Naive thymus-derived CD4-positive, alpha-beta T cell (primary cell): ENCODE measurements around the gene EGFR. TPM values are rescaled to one million over a fixed set of nuclear protein-coding genes. Genes with fewer than 3 reads are reported as not detected.

ENCODE experiments used
- ATAC-seq: fragments of 150-1000 bp; cut with Tn5 transposase; 2 replicates; pipeline ENCODE4 v1.10.0; 2021; ENCODE audit warnings: mild to moderate bottlenecking, moderate library complexity
- CTCF ChIA-PET: fragments of 350-600 bp; sonication (Branson Sonifier 250); formaldehyde crosslinking; loops from one replicate; lab custom pipeline; 2021; ENCODE audit warnings: antibody characterized with exemption; lab: Charles Lee
- POLR2A ChIA-PET: fragments of 350-600 bp; sonication (Branson Sonifier 250); formaldehyde crosslinking; loops from one replicate; lab custom pipeline; 2021; ENCODE audit warnings: antibody characterized with exemption, inconsistent platforms; lab: Charles Lee
- DNase-seq, 9 donors: peaks; one replicate each; pipeline versions ENCODE4 v3.0.0 to v3.0.0-alpha.2; 2020 to 2022; ENCODE audit warnings: mixed read lengths in 1 of 9
- H3K27ac ChIP-seq: one replicate; pipeline ENCODE4 v1.7.0; 2013; ENCODE audit warnings: mild to moderate bottlenecking, low read depth, low read length, moderate library complexity
- H3K27me3 ChIP-seq, 2 donors: one replicate each; pipeline ENCODE4 v1.7.0; 2013; ENCODE audit warnings: low read length in 2 of 2, mild to moderate bottlenecking in 2 of 2, moderate library complexity in 2 of 2; ENCODE audit not compliant: control insufficient read depth in 2 of 2, insufficient read depth in 2 of 2
- H3K36me3 ChIP-seq, 3 experiments: 1 replicate in 2 of 3; 2 replicates in 1 of 3; pipeline ENCODE4 v1.7.0; 2013; ENCODE audit warnings: low read length in 3 of 3, mild to moderate bottlenecking in 3 of 3, moderate library complexity in 1 of 3; ENCODE audit not compliant: insufficient read depth in 3 of 3, control insufficient read depth in 2 of 3
- H3K4me1 ChIP-seq, 2 donors: one replicate each; pipeline ENCODE4 v1.7.0; 2013; ENCODE audit warnings: low read length in 2 of 2, mild to moderate bottlenecking in 2 of 2, moderate library complexity in 1 of 2; ENCODE audit not compliant: control insufficient read depth in 2 of 2, insufficient read depth in 2 of 2
- H3K4me3 ChIP-seq: 2 replicates; pipeline ENCODE4 v1.7.0; 2013; ENCODE audit warnings: mild to moderate bottlenecking, low read length
- H3K9me3 ChIP-seq, 3 experiments: 1 replicate in 2 of 3; 2 replicates in 1 of 3; pipeline ENCODE4 v1.7.0; 2013; ENCODE audit warnings: low read length in 3 of 3; ENCODE audit not compliant: control insufficient read depth in 2 of 3
- H3K27ac Mint-ChIP-seq, 9 donors: one replicate each; pipeline ENCODE4 v1.8.0; 2020 to 2022; ENCODE audit warnings: mixed read lengths in 9 of 9, mild to moderate bottlenecking in 8 of 9, moderate library complexity in 5 of 9, inconsistent platforms in 2 of 9
- H3K27me3 Mint-ChIP-seq, 5 donors: one replicate each; pipeline ENCODE4 v1.8.0; 2021 to 2022; ENCODE audit warnings: mixed read lengths in 5 of 5, mild to moderate bottlenecking in 1 of 5
- H3K36me3 Mint-ChIP-seq, 5 donors: one replicate each; pipeline ENCODE4 v1.8.0; 2020 to 2022; ENCODE audit warnings: mixed read lengths in 5 of 5, mild to moderate bottlenecking in 3 of 5, inconsistent platforms in 1 of 5
- H3K4me1 Mint-ChIP-seq, 7 donors: one replicate each; pipeline ENCODE4 v1.8.0; 2020 to 2022; ENCODE audit warnings: mixed read lengths in 7 of 7, mild to moderate bottlenecking in 3 of 7, inconsistent platforms in 1 of 7
- H3K4me3 Mint-ChIP-seq, 10 donors: one replicate each; pipeline ENCODE4 v1.8.0; 2020 to 2022; ENCODE audit warnings: mild to moderate bottlenecking in 10 of 10, mixed read lengths in 10 of 10, moderate library complexity in 6 of 10, inconsistent platforms in 2 of 10
- H3K9me3 Mint-ChIP-seq, 11 donors: one replicate each; pipeline ENCODE4 v1.8.0; 2020 to 2022; ENCODE audit warnings: mixed read lengths in 11 of 11, mild to moderate bottlenecking in 4 of 11, inconsistent platforms in 1 of 11, moderate library complexity in 1 of 11
- intact Hi-C, 2 donors: fragments of 100-400 bp; cut with micrococcal nuclease; formaldehyde crosslinking; loops; one replicate each; pipeline ENCODE4 v1.15.1; 2023
- polyA plus RNA-seq, 2 donors: library from polyadenylated mRNA; unstranded; fragments of 300-500 nt; fragmentation: Illumina TruSeq; gene quantifications; one replicate each; pipeline ENCODE4 v1.2.3, GENCODE V29; 2021
- total RNA-seq, 6 experiments: library from RNA in 5 of 6; stranded (reverse) in 5 of 6; gene quantifications; 1 replicate in 5 of 6; 2 replicates in 1 of 6; pipeline ENCODE4 v1.2.3 and lab custom pipeline; 2021 to 2026

Gene EGFR
- total and polyA plus RNA-seq, 7 experiments from 2014 or later = 0.16 TPM; not detected in 6

DNA sequence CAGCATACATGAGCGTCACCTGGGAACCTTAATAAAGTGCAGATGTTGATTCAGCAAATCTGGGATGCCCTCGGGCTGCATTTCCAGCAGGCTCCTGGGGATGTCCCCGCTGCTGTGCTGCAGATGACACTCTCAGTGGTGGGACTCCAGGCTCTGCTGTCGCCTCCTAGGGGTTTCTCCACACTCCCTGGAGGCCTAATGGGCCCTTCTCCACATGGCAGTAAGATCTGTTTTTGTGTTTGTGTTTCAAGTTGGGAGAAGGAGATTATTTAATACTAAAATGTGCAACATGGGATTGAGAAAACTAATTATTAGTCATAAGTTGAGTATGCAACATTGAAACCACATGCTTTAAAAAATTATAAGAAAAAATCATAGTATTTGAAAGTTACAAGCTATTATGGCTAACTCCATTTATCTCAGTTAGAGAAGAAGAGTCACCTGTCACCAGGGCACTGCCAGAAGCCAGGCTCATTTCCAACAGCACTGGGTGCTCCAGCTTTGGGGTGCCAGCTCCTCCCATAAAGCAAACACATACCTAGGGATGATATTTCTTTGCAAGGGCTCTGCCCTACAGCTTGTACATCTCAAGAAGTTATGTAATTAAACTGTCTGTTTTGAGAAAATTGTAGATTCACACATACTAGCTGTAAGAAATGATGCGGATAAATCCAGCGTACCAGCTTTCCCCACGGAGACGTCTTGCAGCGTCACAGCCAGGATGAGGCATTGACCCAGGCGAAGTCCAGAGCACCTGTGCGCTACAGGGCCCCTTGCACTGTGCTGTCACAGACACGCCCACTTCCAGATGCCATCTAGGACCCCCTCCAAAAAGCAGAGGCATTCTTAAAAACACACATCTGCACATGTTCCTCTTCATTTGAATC lies 106.4 kb downstream of the EGFR start:
- POLR2A ChIA-PET = no interaction called here
- no peaks in the 10 kb centered on the region for H3K4me1 ChIP-seq
- intact Hi-C loops = no loop called here
- H3K4me3 Mint-ChIP-seq = no peak overlapping the region
- H3K4me1 Mint-ChIP-seq = no peaks in the 10 kb centered on the region
- no peak overlapping the region for H3K27ac ChIP-seq
- CTCF ChIA-PET = no interaction called here
- H3K36me3 ChIP-seq = no peaks in the 10 kb centered on the region
- no peak for ATAC-seq
- peaks cover 0 to 2% (median 0%) of the 10 kb centered on the region in 11 donors for H3K9me3 Mint-ChIP-seq
- no peaks in the 10 kb centered on the region for H3K27me3 ChIP-seq
- DNase-seq = no peak
- H3K4me3 ChIP-seq = no peak overlapping the region
- peaks cover 11 to 23% (median 19%) of the 10 kb centered on the region in 5 donors for H3K27me3 Mint-ChIP-seq
- H3K9me3 ChIP-seq = no peaks in the 10 kb centered on the region
- H3K27ac Mint-ChIP-seq = no peak overlapping the region
- H3K36me3 Mint-ChIP-seq = no peaks in the 10 kb centered on the region

DNA sequence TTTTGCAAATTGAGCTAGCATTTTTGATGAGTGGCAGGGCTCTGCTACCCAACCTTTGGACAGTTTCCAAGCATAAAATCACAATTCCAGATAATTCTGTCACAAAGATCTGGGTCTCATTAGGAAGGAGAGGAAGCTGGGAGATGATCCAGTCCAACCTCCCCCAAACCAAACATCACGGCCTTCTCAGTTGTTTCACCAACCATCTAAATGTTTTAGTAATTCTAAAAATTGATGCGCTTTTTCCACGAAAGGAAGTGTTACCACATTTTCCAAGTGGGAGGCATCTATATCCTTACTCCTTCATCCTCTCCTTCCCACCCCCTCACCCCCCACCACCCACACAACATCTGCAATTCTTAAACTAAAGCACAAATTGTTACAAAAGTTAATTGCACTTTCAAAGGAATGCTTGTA lies 108.3 kb downstream of the EGFR start:
- Mint-ChIP-seq H3K27me3 (peaks cover 9 to 25% (median 19%) of the 10 kb centered on the region in 5 donors), H3K4me3 (no peak overlapping the region), H3K27ac (no peak overlapping the region), H3K4me1 (no peaks in the 10 kb centered on the region), H3K9me3 (peaks cover 0 to 2% (median 0%) of the 10 kb centered on the region in 11 donors), H3K36me3 (no peaks in the 10 kb centered on the region)
- Histone ChIP-seq H3K4me1 (no peaks in the 10 kb centered on the region), H3K4me3 (no peak overlapping the region), H3K36me3 (no peaks in the 10 kb centered on the region), H3K9me3 (no peaks in the 10 kb centered on the region), H3K27ac (no peak overlapping the region), H3K27me3 (no peaks in the 10 kb centered on the region)
- DNase-seq (no peak), ATAC-seq (no peak)
- ChIA-PET CTCF (no interaction called here), POLR2A (interaction anchor here (0.7 kb wide), 1 partner anchor 45 kb away, joined by 4 read pairs; no protein-coding TSS in a partner anchor)
- intact Hi-C loops = no loop called here

GRCh38 chr7:55127622-55128081 lies 108.8 kb downstream of the EGFR start:
- intact Hi-C loops = no loop called here
- Histone ChIP-seq H3K4me1 (no peaks in the 10 kb centered on the region), H3K9me3 (no peaks in the 10 kb centered on the region), H3K27ac (no peak overlapping the region), H3K27me3 (no peaks in the 10 kb centered on the region), H3K36me3 (no peaks in the 10 kb centered on the region), H3K4me3 (no peak overlapping the region)
- no peak overlapping the region for H3K4me3 Mint-ChIP-seq
- ChIA-PET CTCF (no interaction called here), POLR2A (interaction anchor here (0.7 kb wide), 1 partner anchor 45 kb away, joined by 4 read pairs; no protein-coding TSS in a partner anchor)
- H3K36me3 Mint-ChIP-seq = no peaks in the 10 kb centered on the region
- ATAC-seq = no peak
- H3K27ac Mint-ChIP-seq = no peak overlapping the region
- H3K27me3 Mint-ChIP-seq = peaks cover 7 to 21% (median 16%) of the 10 kb centered on the region in 5 donors
- no peak for DNase-seq
- no peaks in the 10 kb centered on the region for H3K9me3 Mint-ChIP-seq
- peaks cover 0 to 2% (median 0%) of the 10 kb centered on the region in 7 donors for H3K4me1 Mint-ChIP-seq

- H3K9me3 Mint-ChIP-seq = no peaks in the 10 kb centered on the region
- intact Hi-C loops = no loop called here
- POLR2A ChIA-PET = no interaction called here
- no peaks in the 10 kb centered on the region for H3K9me3 ChIP-seq
- H3K4me1 Mint-ChIP-seq = peaks cover 0 to 8% (median 0%) of the 10 kb centered on the region in 7 donors
- no peaks in the 10 kb centered on the region for H3K4me1 ChIP-seq
- no peaks in the 10 kb centered on the region for H3K36me3 Mint-ChIP-seq
- no peaks in the 10 kb centered on the region for H3K27me3 ChIP-seq
- DNase-seq (no peak), ATAC-seq (no peak)
- H3K36me3 ChIP-seq = no peaks in the 10 kb centered on the region
- no peak overlapping the region for H3K4me3 Mint-ChIP-seq
- H3K27ac ChIP-seq = no peak overlapping the region
- CTCF ChIA-PET = no interaction called here
- H3K4me3 ChIP-seq = no peak overlapping the region
- H3K27me3 Mint-ChIP-seq = peaks cover 3 to 19% (median 9%) of the 10 kb centered on the region in 5 donors
- no peak overlapping the region for H3K27ac Mint-ChIP-seq
Measured at GRCh38 chr7:55128693-55129394, 110.0 kb downstream of the EGFR start.

- Histone ChIP-seq H3K27me3 (no peaks in the 10 kb centered on the region), H3K27ac (no peak overlapping the region), H3K4me3 (no peak overlapping the region), H3K9me3 (no peaks in the 10 kb centered on the region), H3K36me3 (no peaks in the 10 kb centered on the region), H3K4me1 (no peaks in the 10 kb centered on the region)
- H3K27me3 Mint-ChIP-seq = peaks cover 3 to 16% (median 9%) of the 10 kb centered on the region in 5 donors
- intact Hi-C loops = no loop called here
- H3K9me3 Mint-ChIP-seq = peaks cover 0 to 2% (median 0%) of the 10 kb centered on the region in 11 donors
- CTCF ChIA-PET = no interaction called here
- H3K36me3 Mint-ChIP-seq = no peaks in the 10 kb centered on the region
- ATAC-seq = no peak
- no peak overlapping the region for H3K27ac Mint-ChIP-seq
- peaks cover 0 to 8% (median 0%) of the 10 kb centered on the region in 7 donors for H3K4me1 Mint-ChIP-seq
- DNase-seq = no peak
- H3K4me3 Mint-ChIP-seq = no peak overlapping the region
- POLR2A ChIA-PET = no interaction called here
Measured at GRCh38 chr7:55129541-55130394, 111.0 kb downstream of the EGFR start.

DNA sequence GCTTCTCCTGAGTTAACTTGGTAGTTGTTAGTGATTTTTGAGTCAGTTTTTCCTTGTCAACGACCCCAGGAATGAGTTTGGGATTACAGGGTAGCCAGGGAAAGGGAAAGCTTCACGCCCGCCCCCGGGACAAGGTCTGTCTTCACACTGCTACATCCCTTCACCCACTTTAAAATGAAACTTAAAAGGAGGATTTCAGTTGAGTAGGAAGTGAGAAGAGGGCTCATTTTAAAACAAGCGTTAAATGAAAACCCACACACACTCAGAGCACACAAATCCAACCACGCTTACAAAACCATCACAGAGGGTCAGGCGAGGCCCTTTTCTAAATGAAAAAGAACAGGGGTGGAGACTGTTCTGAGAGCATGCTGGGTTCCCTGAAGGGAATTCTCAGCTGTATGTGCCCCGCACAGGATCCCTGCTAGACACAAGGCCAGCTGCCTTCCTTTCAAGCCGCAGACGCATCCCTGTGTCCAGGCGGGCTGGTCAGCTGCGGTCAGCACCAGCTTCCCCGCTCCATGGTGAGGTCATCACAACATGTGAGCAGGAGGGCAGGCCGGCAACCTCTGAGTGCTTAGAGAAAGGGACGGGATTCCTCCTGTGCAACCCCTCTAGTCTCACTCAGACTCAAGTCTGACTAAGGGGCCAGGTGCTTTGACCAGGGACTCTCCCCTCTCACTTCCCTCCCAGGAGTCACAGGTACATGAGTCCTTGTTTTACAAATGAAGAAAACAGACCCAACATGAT lies 111.8 kb downstream of the EGFR start:
- POLR2A ChIA-PET = no interaction called here
- H3K27ac Mint-ChIP-seq = no peak overlapping the region
- no peak for ATAC-seq
- H3K4me3 ChIP-seq = no peak overlapping the region
- no peaks in the 10 kb centered on the region for H3K36me3 Mint-ChIP-seq
- no peak for DNase-seq
- H3K4me1 ChIP-seq = no peaks in the 10 kb centered on the region
- peaks cover 0 to 8% (median 0%) of the 10 kb centered on the region in 7 donors for H3K4me1 Mint-ChIP-seq
- no peak overlapping the region for H3K27ac ChIP-seq
- intact Hi-C loops = no loop called here
- H3K27me3 Mint-ChIP-seq = peaks cover 3 to 13% (median 9%) of the 10 kb centered on the region in 5 donors
- no peaks in the 10 kb centered on the region for H3K9me3 ChIP-seq
- H3K4me3 Mint-ChIP-seq = no peak overlapping the region
- no peaks in the 10 kb centered on the region for H3K27me3 ChIP-seq
- CTCF ChIA-PET = no interaction called here
- H3K36me3 ChIP-seq = no peaks in the 10 kb centered on the region
- H3K9me3 Mint-ChIP-seq = peaks cover 0 to 2% (median 0%) of the 10 kb centered on the region in 11 donors
